Measurements from ENCODE around the gene RPL31.

DNA sequence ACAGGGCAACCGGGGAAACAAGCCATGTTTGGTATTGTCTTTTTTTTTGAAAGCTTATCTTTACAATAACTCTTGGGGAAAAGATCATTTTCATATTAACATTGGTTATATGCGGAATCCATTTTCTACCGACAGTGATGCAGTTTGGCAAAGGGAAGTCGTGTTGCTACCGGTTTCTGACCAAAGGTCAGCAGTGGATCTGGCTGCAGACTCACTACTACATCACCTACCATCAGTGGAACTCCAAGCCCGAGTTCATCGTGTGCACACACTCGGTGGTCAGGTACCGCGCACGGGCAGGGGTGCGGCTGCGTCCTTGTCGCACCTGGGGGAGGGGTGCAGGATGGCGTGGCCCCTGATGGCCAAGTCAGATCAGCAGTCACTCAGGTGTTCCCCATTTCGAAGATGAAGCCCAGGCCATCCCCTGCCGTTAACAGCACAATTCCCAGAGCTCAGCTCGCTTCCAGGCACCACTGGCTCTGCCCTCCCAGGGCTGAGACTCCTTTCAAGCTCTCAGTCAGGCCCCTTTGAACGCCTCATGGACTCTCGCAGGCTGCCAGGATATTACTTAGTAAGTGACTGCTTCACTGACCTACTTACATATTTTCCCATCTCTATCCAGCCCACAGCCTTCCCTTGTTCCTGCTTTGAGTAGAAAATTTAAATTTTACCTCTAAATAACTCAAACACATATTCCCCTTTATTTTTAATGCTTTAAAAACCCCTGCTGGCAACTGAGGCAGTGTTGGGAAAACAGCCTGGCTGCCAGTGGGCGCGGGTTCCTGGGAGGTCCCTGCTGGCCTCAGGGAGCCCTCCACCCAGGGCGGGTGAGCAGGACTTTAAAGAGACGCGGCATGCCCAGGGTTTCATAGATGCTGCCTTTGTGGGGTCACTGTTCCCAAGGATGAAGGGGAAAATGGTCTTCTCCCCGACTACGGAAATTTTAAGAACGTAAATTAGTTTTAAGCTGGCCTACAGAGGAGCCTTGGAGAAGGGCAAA, 33.6 kb upstream of the RPL31 start:
- TF ChIP-seq, protein P1, sequence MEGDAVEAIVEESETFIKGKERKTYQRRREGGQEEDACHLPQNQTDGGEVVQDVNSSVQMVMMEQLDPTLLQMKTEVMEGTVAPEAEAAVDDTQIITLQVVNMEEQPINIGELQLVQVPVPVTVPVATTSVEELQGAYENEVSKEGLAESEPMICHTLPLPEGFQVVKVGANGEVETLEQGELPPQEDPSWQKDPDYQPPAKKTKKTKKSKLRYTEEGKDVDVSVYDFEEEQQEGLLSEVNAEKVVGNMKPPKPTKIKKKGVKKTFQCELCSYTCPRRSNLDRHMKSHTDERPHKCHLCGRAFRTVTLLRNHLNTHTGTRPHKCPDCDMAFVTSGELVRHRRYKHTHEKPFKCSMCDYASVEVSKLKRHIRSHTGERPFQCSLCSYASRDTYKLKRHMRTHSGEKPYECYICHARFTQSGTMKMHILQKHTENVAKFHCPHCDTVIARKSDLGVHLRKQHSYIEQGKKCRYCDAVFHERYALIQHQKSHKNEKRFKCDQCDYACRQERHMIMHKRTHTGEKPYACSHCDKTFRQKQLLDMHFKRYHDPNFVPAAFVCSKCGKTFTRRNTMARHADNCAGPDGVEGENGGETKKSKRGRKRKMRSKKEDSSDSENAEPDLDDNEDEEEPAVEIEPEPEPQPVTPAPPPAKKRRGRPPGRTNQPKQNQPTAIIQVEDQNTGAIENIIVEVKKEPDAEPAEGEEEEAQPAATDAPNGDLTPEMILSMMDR (IDR thresholded peaks at IDR 0.05; ENCODE audit: low read length), result no peak
- TF ChIP-seq EZH2 (IDR thresholded peaks at IDR 0.05; ENCODE audit: borderline replicate concordance, low read length), result no peak

Measured in OCI-LY1 (cell line).